K562 (cell line): ENCODE data around the gene RHOBTB3. TPM values are rescaled to one million over a fixed set of nuclear protein-coding genes. Genes with fewer than 3 reads are reported as not detected.

Experiments
- ARHGAP35 ChIP-seq: fragments of 450-650 bp; IDR thresholded peaks from 2 replicates; pipeline ENCODE4 v1.6.1; 2018; ENCODE audit not compliant: partially characterized antibody
- CBX2 ChIP-seq: fragments of 200-600 bp; sonication (generic); IDR thresholded peaks from one replicate; pipeline ENCODE4 v1.6.1; 2012; ENCODE audit warnings: mild to moderate bottlenecking, low read length, inconsistent platforms; ENCODE audit not compliant: insufficient read depth, poor library complexity, severe bottlenecking
- CBX5 ChIP-seq: IDR thresholded peaks from 2 replicates; pipeline ENCODE4 v1.6.1; 2014; ENCODE audit warnings: low read depth, borderline replicate concordance
- CBX8 ChIP-seq: fragments of 200-600 bp; sonication (generic); IDR thresholded peaks from 2 replicates; pipeline ENCODE4 v1.6.1; 2012; ENCODE audit warnings: borderline replicate concordance, mixed run types, low read depth, mild to moderate bottlenecking, moderate library complexity, mixed read lengths, low read length, control low read depth, inconsistent platforms; ENCODE audit not compliant: poor library complexity, severe bottlenecking; ENCODE audit errors: extremely low read depth
- CREB3L1 ChIP-seq: fragments of 450-650 bp; IDR thresholded peaks from 2 replicates; pipeline ENCODE4 v1.6.1; 2014; ENCODE audit warnings: low read depth, mild to moderate bottlenecking, moderate library complexity, borderline replicate concordance
- ELF4 ChIP-seq: fragments of 450-650 bp; formaldehyde crosslinking; IDR thresholded peaks from 2 replicates; pipeline ENCODE4 v1.4.0; 2022; ENCODE audit warnings: missing genetic modification characterization
- HSF4 ChIP-seq: fragments of 250-450 bp; sonication (Bioruptor Pico); IDR thresholded peaks from 2 replicates; pipeline ENCODE4 v2.1.2; 2022; ENCODE audit warnings: mild to moderate bottlenecking, moderate library complexity, borderline replicate concordance
- JUNB ChIP-seq: fragments of 450-650 bp; formaldehyde crosslinking; conservative IDR thresholded peaks from 2 replicates; pipeline ENCODE4 v1.4.0; 2020; ENCODE audit warnings: mild to moderate bottlenecking
- KHSRP ChIP-seq: fragments of 450-650 bp; IDR thresholded peaks from 2 replicates; pipeline ENCODE4 v1.6.1; 2017
- RBM15 ChIP-seq: fragments of 200-400 bp; formaldehyde crosslinking; IDR thresholded peaks from 2 replicates; pipeline ENCODE4 v1.6.1; 2018; ENCODE audit warnings: mild to moderate bottlenecking, low read length, moderate library complexity; ENCODE audit not compliant: insufficient read depth
- RBM39 ChIP-seq: fragments of 200-400 bp; formaldehyde crosslinking; optimal IDR thresholded peaks from 2 replicates; pipeline ENCODE3; 2018; ENCODE audit warnings: low read depth, low read length
- SIN3A ChIP-seq, 2 experiments: fragments of 150-350 bp in 1 of 2; IDR thresholded peaks; 2 replicates each; pipeline ENCODE4 v1.6.1; 2011 to 2016; ENCODE audit warnings: borderline replicate concordance in 2 of 2, low read depth in 2 of 2, low read length in 2 of 2, mild to moderate bottlenecking in 2 of 2, moderate library complexity in 2 of 2; ENCODE audit not compliant: control insufficient read depth in 1 of 2
- TAF9B ChIP-seq: fragments of 450-650 bp; IDR thresholded peaks from 2 replicates; pipeline ENCODE4 v1.6.1; 2018; ENCODE audit warnings: mild to moderate bottlenecking; ENCODE audit not compliant: partially characterized antibody
- TEAD4 ChIP-seq, 2 experiments: sonication (generic) in 1 of 2; formaldehyde crosslinking in 1 of 2; IDR thresholded peaks; 2 replicates each; pipeline versions ENCODE4 v1.6.1 to v1.8.0; 2012 to 2022; ENCODE audit warnings: borderline replicate concordance in 1 of 2, inconsistent platforms in 1 of 2, low read length in 1 of 2, mild to moderate bottlenecking in 1 of 2, missing genetic modification reagents in 1 of 2
- TFAM ChIP-seq: fragments of 250-450 bp; sonication (Bioruptor Pico); conservative IDR thresholded peaks from 2 replicates; pipeline ENCODE4 v1.5.0; 2021; ENCODE audit warnings: mild to moderate bottlenecking, moderate library complexity
- TSHZ1 ChIP-seq: fragments of 250-450 bp; sonication (Bioruptor Pico); IDR thresholded peaks from 2 replicates; pipeline ENCODE4 v1.4.0; 2020; ENCODE audit warnings: mild to moderate bottlenecking, moderate library complexity
- ZBTB1 ChIP-seq: sonication (generic); formaldehyde crosslinking; IDR thresholded peaks from 2 replicates; pipeline ENCODE4 v1.8.1; 2023; ENCODE audit warnings: missing genetic modification reagents, low read depth, mild to moderate bottlenecking, borderline replicate concordance
- ZBTB17 ChIP-seq: fragments of 450-650 bp; formaldehyde crosslinking; IDR thresholded peaks from 2 replicates; pipeline ENCODE4 v1.4.0; 2020; ENCODE audit warnings: mild to moderate bottlenecking
- ZC3H4 ChIP-seq: sonication (generic); formaldehyde crosslinking; IDR thresholded peaks from 2 replicates; pipeline ENCODE4 v1.9.0; 2021; ENCODE audit warnings: missing genetic modification reagents, borderline replicate concordance
- ZKSCAN1 ChIP-seq: fragments of 150-350 bp; IDR thresholded peaks from 2 replicates; pipeline ENCODE4 v1.6.1; 2016; ENCODE audit warnings: low read depth, low read length
- ZKSCAN8 ChIP-seq: fragments of 200-800 bp; sonication (Bioruptor generic); IDR thresholded peaks from 2 replicates; pipeline ENCODE4 v1.6.1; 2016; ENCODE audit warnings: missing genetic modification characterization, missing compliant biosample characterization
- ZNF324 ChIP-seq: fragments of 250-450 bp; sonication (Bioruptor Pico); IDR thresholded peaks from 2 replicates; pipeline ENCODE4 v1.4.0; 2020; ENCODE audit warnings: mild to moderate bottlenecking
- ZNF445 ChIP-seq: fragments of 250-450 bp; sonication (Bioruptor Pico); IDR thresholded peaks from 2 replicates; pipeline ENCODE4 v1.4.0; 2020; ENCODE audit warnings: low read depth, mild to moderate bottlenecking, moderate library complexity
- ZNF699 ChIP-seq: fragments of 250-450 bp; sonication (Bioruptor Pico); IDR thresholded peaks from 2 replicates; pipeline ENCODE4 v1.8.0; 2021; ENCODE audit warnings: mild to moderate bottlenecking, moderate library complexity; ENCODE audit not compliant: insufficient replicate concordance
- polyA plus RNA-seq, 8 experiments: library from polyadenylated mRNA; depleted of rRNA in 4 of 8; stranded (reverse) in 5 of 8; unstranded in 3 of 8; fragments of >200 nt; fragmentation: Nextera tagmentation in 2 of 8; fragmentation: Illumina TruSeq in 1 of 8; extraction: Ambion mirVana in 2 of 8; extraction: Trizol in 1 of 8; gene quantifications; 2 replicates each; pipeline versions ENCODE4 v1.2.1 to v1.2.3, GENCODE V29; 2011 to 2014; ENCODE audit warnings: inconsistent platforms in 1 of 8, missing spikeins in 1 of 8
- total RNA-seq, 7 experiments: library from RNA; depleted of rRNA in 6 of 7; stranded (reverse); fragments of >200 nt in 6 of 7; fragmentation: Illumina TruSeq in 2 of 7; extraction: Trizol in 2 of 7; gene quantifications; 2 replicates each; pipeline versions ENCODE4 v1.2.1 to v1.2.3, GENCODE V29; 2011 to 2021; ENCODE audit warnings: low replicate concordance in 1 of 7

RHOBTB3 gene
- total and polyA plus RNA-seq, 9 of the 15 experiments (the other 6 are each of a cell fraction or from before 2014, with no cell fraction given): 39.7 to 143 (median 115) TPM

GRCh38 chr5:95723632-95724369, 7.3 kb upstream of the RHOBTB3 start (continued):
- TF ChIP-seq JUNB (CRISPR knock-in tag) (no peak), RBM39 (no peak), RBM15 (no peak), ELF4 (CRISPR knock-in tag) (0 out of 2 replicates have a peak, but pooled peaks have one; percentile 34), TFAM (CRISPR knock-in tag) (no peak), TEAD4 (IDR thresholded peaks at IDR 0.05; ENCODE audit: low read length) (peak; percentile 56), TEAD4 (CRISPR knock-in tag; IDR thresholded peaks at IDR 0.05; ENCODE audit: borderline replicate concordance) (no peak), ZNF445 (CRISPR knock-in tag) (no peak), ZKSCAN8 (CRISPR knock-in tag) (no peak), ZNF324 (no peak), ARHGAP35 (no peak), ZBTB17 (CRISPR knock-in tag) (no peak), HSF4 (no peak), ZBTB1 (CRISPR knock-in tag) (no peak), SIN3A (IDR thresholded peaks at IDR 0.05; ENCODE audit: borderline replicate concordance in 2 of 2, control insufficient read depth in 1 of 2, low read depth in 2 of 2, low read length in 2 of 2) (no peak), ZNF699 (CRISPR knock-in tag) (no peak), TSHZ1 (CRISPR knock-in tag) (no peak), CREB3L1 (no peak), ZKSCAN1 (no peak), TAF9B (peak; percentile 29), CBX8 (no peak), CBX2 (no peak), CBX5 (no peak), KHSRP (no peak), ZC3H4 (no peak)
